ENCODE data around the gene AGPS. TPM values are rescaled to one million over a fixed set of nuclear protein-coding genes. Genes with fewer than 3 reads are reported as not detected.

Gene AGPS
- total and polyA plus RNA-seq, 10 of the 15 experiments (the other 5 are each of a cell fraction or from before 2014, with no cell fraction given) = 7.9 to 54.2 (median 38.7) TPM

DNA sequence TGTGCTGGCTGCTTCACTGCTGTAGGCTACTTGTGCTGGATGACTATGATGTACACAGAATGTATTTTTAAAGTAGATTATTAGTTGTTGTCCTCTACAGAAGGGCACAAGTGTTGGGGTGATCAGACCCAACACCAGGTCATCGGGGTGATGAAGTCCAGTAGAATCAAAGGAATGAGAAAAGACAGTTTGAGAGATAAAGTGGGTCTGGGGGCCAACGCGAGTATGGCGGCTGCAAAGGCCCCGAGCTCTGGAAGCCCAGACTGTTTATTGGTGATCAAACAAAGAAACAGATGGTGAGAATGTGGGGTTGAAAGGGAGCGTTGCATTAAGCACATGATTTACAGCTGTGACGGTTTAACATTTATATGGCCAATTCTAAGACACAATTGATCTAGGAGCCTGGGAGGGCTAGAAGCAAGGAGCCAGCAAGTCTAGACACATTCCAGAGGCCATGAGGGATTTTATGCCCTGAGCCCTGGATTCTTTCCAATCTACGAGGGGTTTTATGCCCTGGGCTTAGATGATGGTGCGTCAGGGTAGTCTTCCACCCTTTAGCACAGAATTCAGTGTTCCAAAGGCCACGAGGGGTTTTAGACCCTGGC lies 153.5 kb downstream of the AGPS start:
- FAIRE-seq = no peak
- CTCF ChIA-PET = no interaction called here

More for the DNA sequence above, 153.5 kb downstream of the AGPS start:
- Histone ChIP-seq H2AFZ (ENCODE audit: control insufficient read depth, low read depth, low read length) (no peak overlapping the region), H3K9me3 (replicated peaks; ENCODE audit: control insufficient read depth, insufficient read depth, low read length) (peaks cover 3% of the 10 kb centered on the region; the same call in 1 of the 3 replicates), H3K27me3 (replicated peaks in 1 of 2; ENCODE audit: control insufficient read depth in 2 of 2, insufficient read depth in 2 of 2, low read length in 1 of 2) (no peaks in the 10 kb centered on the region), H3K9ac (ENCODE audit: control insufficient read depth, insufficient read depth, low read length) (no peak overlapping the region), H3K4me2 (ENCODE audit: control insufficient read depth, insufficient read depth) (peak overlapping the region; percentile 46), H3K36me3 (ENCODE audit: control insufficient read depth in 2 of 2, insufficient read depth in 2 of 2, low read length in 1 of 2) (no peaks in the 10 kb centered on the region), H3K79me2 (ENCODE audit: control insufficient read depth, insufficient read depth, low read length) (no peaks in the 10 kb centered on the region), H3K4me1 (ENCODE audit: control insufficient read depth, insufficient read depth, low read length) (peaks cover 36% of the 10 kb centered on the region), H3K27ac (ENCODE audit: control insufficient read depth, insufficient read depth) (no peak overlapping the region), H4K20me1 (ENCODE audit: control insufficient read depth, insufficient read depth) (no peaks in the 10 kb centered on the region), H3K4me3 (no peak overlapping the region)
- SMC1A ChIA-PET (ENCODE audit: uncharacterized antibody, unreplicated experiment) = interaction anchor here (1.2 to 1.4 kb wide), 2 partner anchors 10 to 32 kb away, joined by 3 to 6 read pairs; no protein-coding TSS in a partner anchor
- no peak for ATAC-seq
- TF ChIP-seq NR2F1 (conservative IDR thresholded peaks at IDR 0.05) (no peak), NR2C2 (IDR thresholded peaks at IDR 0.05; ENCODE audit: borderline replicate concordance, control insufficient read depth, insufficient read length, low read depth) (no peak), SIN3A (IDR thresholded peaks at IDR 0.05; ENCODE audit: low read depth, low read length) (no peak), PML (IDR thresholded peaks at IDR 0.05; ENCODE audit: low read length) (no peak), FOXK2 (IDR thresholded peaks at IDR 0.05) (no peak), SMC3 (IDR thresholded peaks at IDR 0.05; ENCODE audit: borderline replicate concordance, low read length) (no peak), EZH2 (IDR thresholded peaks at IDR 0.05; ENCODE audit: borderline replicate concordance, control insufficient read depth, low read depth, low read length) (no peak), MYC (IDR thresholded peaks at IDR 0.05; ENCODE audit: insufficient read depth, insufficient read length, insufficient replicate concordance, low read length, severe bottlenecking) (no peak), ZNF384 (IDR thresholded peaks at IDR 0.05; ENCODE audit: borderline replicate concordance, low read depth, low read length) (no peak), BCL11A (IDR thresholded peaks at IDR 0.05; ENCODE audit: low read depth, low read length) (no peak)
- TF ChIP-seq, protein P1, sequence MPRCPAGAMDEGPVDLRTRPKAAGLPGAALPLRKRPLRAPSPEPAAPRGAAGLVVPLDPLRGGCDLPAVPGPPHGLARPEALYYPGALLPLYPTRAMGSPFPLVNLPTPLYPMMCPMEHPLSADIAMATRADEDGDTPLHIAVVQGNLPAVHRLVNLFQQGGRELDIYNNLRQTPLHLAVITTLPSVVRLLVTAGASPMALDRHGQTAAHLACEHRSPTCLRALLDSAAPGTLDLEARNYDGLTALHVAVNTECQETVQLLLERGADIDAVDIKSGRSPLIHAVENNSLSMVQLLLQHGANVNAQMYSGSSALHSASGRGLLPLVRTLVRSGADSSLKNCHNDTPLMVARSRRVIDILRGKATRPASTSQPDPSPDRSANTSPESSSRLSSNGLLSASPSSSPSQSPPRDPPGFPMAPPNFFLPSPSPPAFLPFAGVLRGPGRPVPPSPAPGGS (IDR thresholded peaks at IDR 0.05; ENCODE audit: borderline replicate concordance, insufficient read depth, low read depth, low read length, poor library complexity, severe bottlenecking) = no peak
- in situ Hi-C loops (cut with MboI) (no loop called here), intact Hi-C loops (cut with micrococcal nuclease; ENCODE audit: unreplicated experiment) (no loop called here)
- DNase-seq (ENCODE audit: low read depth, low spot score) = no peak
- POLR2A ChIA-PET = no interaction called here
- WGBS (ENCODE audit: insufficient coverage, insufficient replicate concordance, low lambda C conversion rate, missing lambda C conversion rate) = 88% methylated on average over 10 of the region's 10 CpGs
- RAD21 ChIA-PET (ENCODE audit: unreplicated experiment) = no interaction called here
- no TSS peak for BruUV-seq (replicated peaks)
